HCT116 (cell line): ENCODE results near the gene SEMA3G.

Experiments
- EZH2 ChIP-seq: fragments of 200-600 bp; sonication (generic); IDR thresholded peaks from 2 replicates; pipeline ENCODE4 v1.6.1; 2017; ENCODE audit warnings: antibody characterized with exemption, mixed run types
- FOSL1 ChIP-seq: IDR thresholded peaks from 2 replicates; pipeline ENCODE4 v1.6.1; 2012; ENCODE audit warnings: low read depth
- POLR2A ChIP-seq: IDR thresholded peaks from 2 replicates; pipeline ENCODE4 v1.7.0; 2011; ENCODE audit warnings: borderline replicate concordance; ENCODE audit not compliant: insufficient read depth, insufficient read length; ENCODE audit errors: extremely low read depth
- POLR2AphosphoS5 ChIP-seq: IDR thresholded peaks from 2 replicates; pipeline ENCODE4 v1.6.1; 2011; ENCODE audit warnings: mild to moderate bottlenecking, low read depth, low read length, moderate library complexity
- RAD21 ChIP-seq: IDR thresholded peaks from 2 replicates; pipeline ENCODE4 v1.6.1; 2012; ENCODE audit warnings: low read depth, mild to moderate bottlenecking
- SIN3A ChIP-seq: IDR thresholded peaks from 2 replicates; pipeline ENCODE4 v1.6.1; 2012; ENCODE audit warnings: low read depth
- TF ChIP-seq, protein P1 (sequence below): IDR thresholded peaks from 2 replicates; pipeline ENCODE4 v1.6.1; 2012
- TF ChIP-seq, protein P2 (sequence below), 3 experiments: fragments of 200-600 bp in 1 of 3; sonication (generic) in 1 of 3; IDR thresholded peaks in 2 of 3; conservative IDR thresholded peaks in 1 of 3; 2 replicates each; pipeline ENCODE4 v1.5.1; 2012 to 2017; ENCODE audit warnings: low read depth in 2 of 3, low read length in 2 of 3, antibody characterized with exemption in 1 of 3, borderline replicate concordance in 1 of 3, control low read depth in 1 of 3, mild to moderate bottlenecking in 1 of 3, mixed read lengths in 1 of 3, mixed run types in 1 of 3, moderate library complexity in 1 of 3; ENCODE audit not compliant: insufficient read depth in 1 of 3
- TF ChIP-seq, protein P3 (sequence below): IDR thresholded peaks from 2 replicates; pipeline ENCODE4 v1.6.1; 2012
- TF ChIP-seq, protein P4 (sequence below): IDR thresholded peaks from 2 replicates; pipeline ENCODE4 v1.6.1; 2012; ENCODE audit warnings: low read depth

DNA sequence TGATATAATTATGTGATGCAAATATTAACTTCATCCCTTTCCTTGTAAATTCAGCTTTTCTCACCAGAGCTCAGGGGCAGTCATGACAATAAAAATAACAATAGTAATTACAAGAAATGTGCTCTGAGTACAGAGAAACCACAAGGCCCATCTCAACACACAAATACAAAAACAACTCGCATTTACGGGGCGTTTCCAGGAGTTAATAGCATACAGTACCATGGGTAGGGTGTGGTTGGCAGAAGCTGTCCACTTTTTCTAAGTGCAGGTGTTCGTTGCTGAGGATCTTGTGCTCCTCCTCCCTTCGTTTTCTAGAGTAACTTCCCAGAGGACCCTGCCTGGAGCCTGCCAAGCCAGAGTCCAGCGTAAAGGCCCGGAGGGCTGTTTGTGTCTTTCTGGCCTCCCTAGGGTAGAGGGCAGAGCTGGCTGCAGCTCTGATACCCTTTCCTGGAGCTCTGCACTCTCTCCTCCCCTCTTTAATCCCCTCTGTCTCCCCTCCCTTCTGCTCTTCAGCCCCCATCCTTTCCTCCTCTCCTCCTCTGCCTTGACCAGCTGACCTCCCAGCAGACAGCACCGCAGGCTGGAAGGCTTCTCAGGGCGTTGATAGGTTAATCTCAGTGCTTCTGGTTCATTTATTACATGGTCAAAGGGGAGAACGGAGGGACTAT lies 11.4 kb downstream of the SEMA3G start:
- no peak for TF ChIP-seq POLR2A
- TF ChIP-seq EZH2: no peak
- TF ChIP-seq, protein P1, sequence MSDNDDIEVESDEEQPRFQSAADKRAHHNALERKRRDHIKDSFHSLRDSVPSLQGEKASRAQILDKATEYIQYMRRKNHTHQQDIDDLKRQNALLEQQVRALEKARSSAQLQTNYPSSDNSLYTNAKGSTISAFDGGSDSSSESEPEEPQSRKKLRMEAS: no peak
- TF ChIP-seq RAD21: no peak
- TF ChIP-seq, protein P2, sequence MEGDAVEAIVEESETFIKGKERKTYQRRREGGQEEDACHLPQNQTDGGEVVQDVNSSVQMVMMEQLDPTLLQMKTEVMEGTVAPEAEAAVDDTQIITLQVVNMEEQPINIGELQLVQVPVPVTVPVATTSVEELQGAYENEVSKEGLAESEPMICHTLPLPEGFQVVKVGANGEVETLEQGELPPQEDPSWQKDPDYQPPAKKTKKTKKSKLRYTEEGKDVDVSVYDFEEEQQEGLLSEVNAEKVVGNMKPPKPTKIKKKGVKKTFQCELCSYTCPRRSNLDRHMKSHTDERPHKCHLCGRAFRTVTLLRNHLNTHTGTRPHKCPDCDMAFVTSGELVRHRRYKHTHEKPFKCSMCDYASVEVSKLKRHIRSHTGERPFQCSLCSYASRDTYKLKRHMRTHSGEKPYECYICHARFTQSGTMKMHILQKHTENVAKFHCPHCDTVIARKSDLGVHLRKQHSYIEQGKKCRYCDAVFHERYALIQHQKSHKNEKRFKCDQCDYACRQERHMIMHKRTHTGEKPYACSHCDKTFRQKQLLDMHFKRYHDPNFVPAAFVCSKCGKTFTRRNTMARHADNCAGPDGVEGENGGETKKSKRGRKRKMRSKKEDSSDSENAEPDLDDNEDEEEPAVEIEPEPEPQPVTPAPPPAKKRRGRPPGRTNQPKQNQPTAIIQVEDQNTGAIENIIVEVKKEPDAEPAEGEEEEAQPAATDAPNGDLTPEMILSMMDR (IDR thresholded peaks at IDR 0.05 in 2 of 3, conservative IDR thresholded peaks at IDR 0.05 in 1 of 3; ENCODE audit: borderline replicate concordance in 1 of 3, insufficient read depth in 1 of 3, low read depth in 2 of 3, low read length in 2 of 3): no peak
- no peak for TF ChIP-seq POLR2AphosphoS5
- TF ChIP-seq, protein P3, sequence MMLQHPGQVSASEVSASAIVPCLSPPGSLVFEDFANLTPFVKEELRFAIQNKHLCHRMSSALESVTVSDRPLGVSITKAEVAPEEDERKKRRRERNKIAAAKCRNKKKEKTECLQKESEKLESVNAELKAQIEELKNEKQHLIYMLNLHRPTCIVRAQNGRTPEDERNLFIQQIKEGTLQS: no peak
- TF ChIP-seq SIN3A: no peak
- no peak for TF ChIP-seq FOSL1
- TF ChIP-seq, protein P4, sequence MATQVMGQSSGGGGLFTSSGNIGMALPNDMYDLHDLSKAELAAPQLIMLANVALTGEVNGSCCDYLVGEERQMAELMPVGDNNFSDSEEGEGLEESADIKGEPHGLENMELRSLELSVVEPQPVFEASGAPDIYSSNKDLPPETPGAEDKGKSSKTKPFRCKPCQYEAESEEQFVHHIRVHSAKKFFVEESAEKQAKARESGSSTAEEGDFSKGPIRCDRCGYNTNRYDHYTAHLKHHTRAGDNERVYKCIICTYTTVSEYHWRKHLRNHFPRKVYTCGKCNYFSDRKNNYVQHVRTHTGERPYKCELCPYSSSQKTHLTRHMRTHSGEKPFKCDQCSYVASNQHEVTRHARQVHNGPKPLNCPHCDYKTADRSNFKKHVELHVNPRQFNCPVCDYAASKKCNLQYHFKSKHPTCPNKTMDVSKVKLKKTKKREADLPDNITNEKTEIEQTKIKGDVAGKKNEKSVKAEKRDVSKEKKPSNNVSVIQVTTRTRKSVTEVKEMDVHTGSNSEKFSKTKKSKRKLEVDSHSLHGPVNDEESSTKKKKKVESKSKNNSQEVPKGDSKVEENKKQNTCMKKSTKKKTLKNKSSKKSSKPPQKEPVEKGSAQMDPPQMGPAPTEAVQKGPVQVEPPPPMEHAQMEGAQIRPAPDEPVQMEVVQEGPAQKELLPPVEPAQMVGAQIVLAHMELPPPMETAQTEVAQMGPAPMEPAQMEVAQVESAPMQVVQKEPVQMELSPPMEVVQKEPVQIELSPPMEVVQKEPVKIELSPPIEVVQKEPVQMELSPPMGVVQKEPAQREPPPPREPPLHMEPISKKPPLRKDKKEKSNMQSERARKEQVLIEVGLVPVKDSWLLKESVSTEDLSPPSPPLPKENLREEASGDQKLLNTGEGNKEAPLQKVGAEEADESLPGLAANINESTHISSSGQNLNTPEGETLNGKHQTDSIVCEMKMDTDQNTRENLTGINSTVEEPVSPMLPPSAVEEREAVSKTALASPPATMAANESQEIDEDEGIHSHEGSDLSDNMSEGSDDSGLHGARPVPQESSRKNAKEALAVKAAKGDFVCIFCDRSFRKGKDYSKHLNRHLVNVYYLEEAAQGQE: no peak
